Kidney capillary endothelial cell (primary cell): ENCODE results near the gene HOXD8.

ENCODE experiments used
- DNase-seq: peaks from one replicate; pipeline ENCODE4 v3.0.0-alpha.2; 2018; ENCODE audit warnings: low spot score

HOXD8 gene

GRCh38 chr2:176103742-176104315 lies 25.7 kb upstream of the HOXD8 start:
- DNase-seq: no peak

- no peak for DNase-seq
These were observed 25.0 kb upstream of the HOXD8 start for GRCh38 chr2:176104316-176105077.

- no peak for DNase-seq
These were observed 24.3 kb upstream of the HOXD8 start for GRCh38 chr2:176105078-176105729.

GRCh38 chr2:176105730-176106580 lies 23.6 kb upstream of the HOXD8 start:
- DNase-seq: no peak

- DNase-seq: no peak
These were observed 22.6 kb upstream of the HOXD8 start, which contains the start of gene HOXD11 for GRCh38 chr2:176106581-176107539. Gene HOXD11 (plus strand): TSS chr2:176107280. CDS start chr2:176107356, 76 bp downstream.

GRCh38 chr2:176107731-176108181 lies 21.7 kb upstream of the HOXD8 start:
- no peak for DNase-seq

- DNase-seq: no peak
These were observed 20.2 kb upstream of the HOXD8 start for GRCh38 chr2:176109192-176109901.

GRCh38 chr2:176109946-176110345 lies 19.6 kb upstream of the HOXD8 start:
- no peak for DNase-seq

- no peak for DNase-seq
These were observed 18.8 kb upstream of the HOXD8 start for GRCh38 chr2:176110415-176111308.

GRCh38 chr2:176111309-176111663 lies 18.2 kb upstream of the HOXD8 start:
- peak; percentile 62 for DNase-seq

- no peak for DNase-seq
These were observed 17.6 kb upstream of the HOXD8 start for GRCh38 chr2:176111846-176112374.

GRCh38 chr2:176112375-176113302 lies 16.9 kb upstream of the HOXD8 start:
- no peak for DNase-seq

GRCh38 chr2:176114120-176114929 lies 15.2 kb upstream of the HOXD8 start:
- no peak for DNase-seq

- no peak for DNase-seq
These were observed 14.4 kb upstream of the HOXD8 start for GRCh38 chr2:176114930-176115625.

GRCh38 chr2:176115883-176116813 lies 13.4 kb upstream of the HOXD8 start, which contains the start of gene HOXD10:
Gene HOXD10 (plus strand): TSS chr2:176116778. CDS start chr2:176116834, 56 bp downstream.
- peak; percentile 80 for DNase-seq
